H1 (cell line): ENCODE results near the gene CCDC8. TPM values are rescaled to one million over a fixed set of nuclear protein-coding genes. Genes with fewer than 3 reads are reported as not detected.

Experiments used
- ASH2L ChIP-seq: fragments of 200-600, 300-600 bp; sonication (generic); IDR thresholded peaks from one replicate; pipeline ENCODE4 v1.7.1; 2017; ENCODE audit warnings: low read length
- ATF2 ChIP-seq: IDR thresholded peaks from 2 replicates; pipeline ENCODE4 v1.6.1; 2012; ENCODE audit warnings: low read length, inconsistent platforms
- ATF3 ChIP-seq: IDR thresholded peaks from 2 replicates; pipeline ENCODE4 v1.6.1; 2011; ENCODE audit warnings: low read depth, mild to moderate bottlenecking, low read length; ENCODE audit not compliant: insufficient read depth
- CTCF ChIP-seq, 3 experiments: IDR thresholded peaks; 1 replicate in 2 of 3; 2 replicates in 1 of 3; pipeline versions ENCODE4 v1.5.1 to v1.6.1; 2011; ENCODE audit warnings: low read length in 3 of 3, mild to moderate bottlenecking in 3 of 3, inconsistent platforms in 2 of 3, low read depth in 1 of 3, moderate library complexity in 1 of 3; ENCODE audit not compliant: insufficient read depth in 1 of 3; ENCODE audit errors: control extremely low read depth in 1 of 3
- KDM4A ChIP-seq: IDR thresholded peaks from one replicate; pipeline ENCODE4 v1.7.1; 2012; ENCODE audit warnings: low read depth, mild to moderate bottlenecking, moderate library complexity, low read length, inconsistent platforms; ENCODE audit not compliant: severe bottlenecking
- NRF1 ChIP-seq: IDR thresholded peaks from 2 replicates; pipeline ENCODE4 v1.6.1; 2011; ENCODE audit warnings: mild to moderate bottlenecking, low read depth, low read length, improper control_type of control experiment
- RAD21 ChIP-seq, 2 experiments: IDR thresholded peaks in 1 of 2; conservative IDR thresholded peaks in 1 of 2; 2 replicates each; pipeline ENCODE4 v1.6.1; 2011; ENCODE audit warnings: low read depth in 2 of 2, low read length in 2 of 2, improper control_type of control experiment in 1 of 2, inconsistent platforms in 1 of 2, mild to moderate bottlenecking in 1 of 2, moderate library complexity in 1 of 2
- SP2 ChIP-seq: IDR thresholded peaks from 2 replicates; pipeline ENCODE4 v1.6.1; 2012; ENCODE audit warnings: mild to moderate bottlenecking, low read length, inconsistent platforms
- TAF1 ChIP-seq: IDR thresholded peaks from 2 replicates; pipeline ENCODE4 v1.6.1; 2011; ENCODE audit warnings: mild to moderate bottlenecking, low read depth, low read length
- ZNF274 ChIP-seq: IDR thresholded peaks from 2 replicates; pipeline ENCODE4 v1.7.0; 2012; ENCODE audit warnings: low read length, borderline replicate concordance; ENCODE audit errors: extremely low read depth
- polyA plus RNA-seq, 7 experiments: library from polyadenylated mRNA; depleted of rRNA in 3 of 7; stranded (reverse) in 5 of 7; unstranded in 2 of 7; fragments of >200 nt in 5 of 7; fragments of 200-250 nt in 2 of 7; gene quantifications; 1 replicate in 5 of 7; 2 replicates in 1 of 7; 4 replicates in 1 of 7; pipeline versions ENCODE4 v1.2.1 to v1.2.3, GENCODE V29; 2011 to 2013; ENCODE audit warnings: missing spikeins in 2 of 7, mixed read lengths in 2 of 7
- total RNA-seq: library from RNA; stranded (reverse); fragmentation: NEBNext Ultra II Directional; extraction: Animal tissue kit (Norgen Biotek cat#: 25700); gene quantifications from 2 replicates; pipeline ENCODE4 v1.2.1, GENCODE V29; 2021

The CCDC8 gene
- total and polyA plus RNA-seq, 2 of the 8 experiments (the other 6 are each of a cell fraction or from before 2014, with no cell fraction given): 4.9 to 13.6 TPM

GRCh38 chr19:46373491-46374359 is 39.6 kb downstream of the CCDC8 start (continued):
- TF ChIP-seq ATF2 (no peak), NRF1 (no peak), SP2 (no peak), TAF1 (peak; percentile 36; the same call in 1 of the 2 replicates), ATF3 (no peak), RAD21 (IDR thresholded peaks at IDR 0.05 in 1 of 2, conservative IDR thresholded peaks at IDR 0.05 in 1 of 2; ENCODE audit: low read depth in 2 of 2, low read length in 2 of 2) (no peak), ZNF274 (no peak), ASH2L (peak; percentile 57), KDM4A (no peak), CTCF (IDR thresholded peaks at IDR 0.05; ENCODE audit: control extremely low read depth in 1 of 3, insufficient read depth in 1 of 3, low read depth in 1 of 3, low read length in 3 of 3) (peak in 1 of 3 experiments; percentile 17; a peak in 1 of 4 replicates)
